ENCODE data around the gene ADGRL3.

DNA sequence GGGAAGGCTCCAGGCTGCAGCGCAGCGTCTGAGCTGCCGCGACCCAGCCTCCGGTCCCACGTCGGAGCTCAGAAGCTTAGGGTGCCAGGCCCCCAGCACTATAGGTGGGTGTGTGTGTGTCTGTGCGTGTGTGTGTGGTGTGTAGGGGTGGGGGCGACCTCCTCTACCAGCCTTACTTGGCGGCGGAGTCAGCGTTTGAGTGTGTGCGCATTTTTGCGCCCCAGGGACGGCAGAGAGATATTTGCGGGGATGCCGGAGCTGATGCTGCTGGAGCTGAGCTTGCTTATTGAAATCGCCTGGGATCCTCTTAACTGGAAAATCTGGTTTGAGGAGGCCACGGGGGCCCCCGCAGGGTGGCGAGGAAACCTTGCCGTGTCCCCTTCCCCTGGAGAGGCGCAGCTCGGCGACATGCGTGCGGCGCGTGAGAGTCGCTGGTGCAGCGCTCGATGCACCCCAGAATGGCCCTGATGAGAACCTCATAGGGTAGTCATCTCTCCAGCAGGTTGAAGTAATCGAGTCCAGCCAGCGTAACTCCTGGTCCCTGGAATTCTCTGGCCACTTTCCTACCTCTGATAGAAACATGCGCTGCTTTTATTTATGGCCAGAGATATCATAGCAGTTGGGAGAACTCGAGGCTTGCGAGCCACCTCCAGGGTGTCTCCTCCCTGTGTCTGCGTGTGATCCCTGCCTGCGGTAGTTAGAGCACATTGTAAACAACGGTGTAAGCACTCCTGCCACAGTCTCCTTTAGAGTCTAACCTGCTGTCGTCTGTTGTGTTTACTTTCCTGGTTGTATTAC is 2.7 kb downstream of the ADGRL3 start:
- TF ChIP-seq POLR2A (IDR thresholded peaks at IDR 0.05) (no peak), POLR2AphosphoS5 (IDR thresholded peaks at IDR 0.05) (no peak), EP300 (IDR thresholded peaks at IDR 0.05; ENCODE audit: low read depth) (no peak)
- TF ChIP-seq, protein P1, sequence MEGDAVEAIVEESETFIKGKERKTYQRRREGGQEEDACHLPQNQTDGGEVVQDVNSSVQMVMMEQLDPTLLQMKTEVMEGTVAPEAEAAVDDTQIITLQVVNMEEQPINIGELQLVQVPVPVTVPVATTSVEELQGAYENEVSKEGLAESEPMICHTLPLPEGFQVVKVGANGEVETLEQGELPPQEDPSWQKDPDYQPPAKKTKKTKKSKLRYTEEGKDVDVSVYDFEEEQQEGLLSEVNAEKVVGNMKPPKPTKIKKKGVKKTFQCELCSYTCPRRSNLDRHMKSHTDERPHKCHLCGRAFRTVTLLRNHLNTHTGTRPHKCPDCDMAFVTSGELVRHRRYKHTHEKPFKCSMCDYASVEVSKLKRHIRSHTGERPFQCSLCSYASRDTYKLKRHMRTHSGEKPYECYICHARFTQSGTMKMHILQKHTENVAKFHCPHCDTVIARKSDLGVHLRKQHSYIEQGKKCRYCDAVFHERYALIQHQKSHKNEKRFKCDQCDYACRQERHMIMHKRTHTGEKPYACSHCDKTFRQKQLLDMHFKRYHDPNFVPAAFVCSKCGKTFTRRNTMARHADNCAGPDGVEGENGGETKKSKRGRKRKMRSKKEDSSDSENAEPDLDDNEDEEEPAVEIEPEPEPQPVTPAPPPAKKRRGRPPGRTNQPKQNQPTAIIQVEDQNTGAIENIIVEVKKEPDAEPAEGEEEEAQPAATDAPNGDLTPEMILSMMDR (IDR thresholded peaks at IDR 0.05), result no peak

All from transverse colon (tissue), 4 donors.